Measurements from ENCODE around the gene PSKH1.
A peak's percentile ranks its signal among the peaks of the same experiment; 100 is the strongest.
"Not testable (repeated sequence)": the region's sequence is repeated elsewhere in the genome, so short reads cannot be mapped to it uniquely, and the experiment has no call there.

PSKH1 gene

GRCh38 chr16:67862623-67863583 lies 30.2 kb upstream of the PSKH1 start:
- Histone ChIP-seq H3K4me1 (no peaks in the 10 kb centered on the region), H3K9me3 (no peaks in the 10 kb centered on the region), H3K36me3 (peaks cover 48% of the 10 kb centered on the region), H3K27me3 (no peaks in the 10 kb centered on the region), H3K4me3 (ENCODE audit: low read depth, low read length) (no peak overlapping the region)
- DNase-seq = no peak
- no peak for TF ChIP-seq CTCF (IDR thresholded peaks at IDR 0.05; ENCODE audit: low read depth, low read length)

- not testable (repeated sequence) for H3K9me3 ChIP-seq; H3K27me3 ChIP-seq; H3K4me1 ChIP-seq; DNase-seq; H3K4me3 ChIP-seq (ENCODE audit: low read depth, low read length)
- H3K36me3 ChIP-seq = peaks cover 55% of the 10 kb centered on the region
Measured at GRCh38 chr16:67864044-67864443, 29.0 kb upstream of the PSKH1 start.

GRCh38 chr16:67864594-67864993 lies 28.5 kb upstream of the PSKH1 start:
- Histone ChIP-seq H3K36me3 (peaks cover 61% of the 10 kb centered on the region), H3K9me3 (no peaks in the 10 kb centered on the region), H3K27me3 (no peaks in the 10 kb centered on the region), H3K4me1 (no peaks in the 10 kb centered on the region), H3K4me3 (ENCODE audit: low read depth, low read length) (no peak overlapping the region)
- no peak for DNase-seq
- TF ChIP-seq CTCF (IDR thresholded peaks at IDR 0.05; ENCODE audit: low read depth, low read length) = no peak

- Histone ChIP-seq H3K4me1 (no peaks in the 10 kb centered on the region), H3K9me3 (no peaks in the 10 kb centered on the region), H3K36me3 (peaks cover 63% of the 10 kb centered on the region), H3K4me3 (ENCODE audit: low read depth, low read length) (no peak overlapping the region), H3K27me3 (no peaks in the 10 kb centered on the region)
- peak; percentile 63 for DNase-seq
- TF ChIP-seq CTCF (IDR thresholded peaks at IDR 0.05; ENCODE audit: low read depth, low read length) = peak; percentile 69
Measured at GRCh38 chr16:67865318-67865717, 27.7 kb upstream of the PSKH1 start.

- H3K36me3 ChIP-seq = peaks cover 65% of the 10 kb centered on the region
- no peak for TF ChIP-seq CTCF (IDR thresholded peaks at IDR 0.05; ENCODE audit: low read depth, low read length)
Measured at GRCh38 chr16:67868290-67868689, 24.8 kb upstream of the PSKH1 start.

GRCh38 chr16:67869653-67870052 lies 23.4 kb upstream of the PSKH1 start:
- Histone ChIP-seq H3K4me3 (ENCODE audit: low read depth, low read length) (no peak overlapping the region), H3K9me3 (no peaks in the 10 kb centered on the region), H3K27me3 (no peaks in the 10 kb centered on the region), H3K36me3 (peaks cover 63% of the 10 kb centered on the region), H3K4me1 (peaks cover 4% of the 10 kb centered on the region)
- no peak for TF ChIP-seq CTCF (IDR thresholded peaks at IDR 0.05; ENCODE audit: low read depth, low read length)
- no peak for DNase-seq

More at GRCh38 chr16:67868290-67868689, 24.8 kb upstream of the PSKH1 start:
- no peaks in the 10 kb centered on the region for H3K4me1 ChIP-seq
- DNase-seq = no peak
- no peak overlapping the region for H3K4me3 ChIP-seq (ENCODE audit: low read depth, low read length)
- no peaks in the 10 kb centered on the region for H3K9me3 ChIP-seq
- H3K27me3 ChIP-seq = no peaks in the 10 kb centered on the region
